Mesenchymal stem cell (in vitro differentiated cells and primary cell): ENCODE results near the gene COMMD9.

ENCODE experiments used
- DNase-seq: peaks from one replicate; pipeline ENCODE4 v3.0.0-alpha.2; 2013
- H2AFZ ChIP-seq: one replicate; pipeline ENCODE4 v1.6.1; 2013; ENCODE audit warnings: low read depth, mild to moderate bottlenecking, control low read depth, inconsistent platforms, low read length, moderate library complexity
- H2AK5ac ChIP-seq: 2 replicates; pipeline ENCODE4 v1.6.1; 2013; ENCODE audit warnings: low read length, moderate library complexity, mild to moderate bottlenecking, inconsistent platforms; ENCODE audit not compliant: severe bottlenecking
- H2BK120ac ChIP-seq: one replicate; pipeline ENCODE4 v1.6.1; 2013; ENCODE audit warnings: low read depth, mild to moderate bottlenecking, inconsistent platforms, low read length, moderate library complexity
- H2BK12ac ChIP-seq, 2 experiments: one replicate each; pipeline ENCODE4 v1.6.1; 2013; ENCODE audit warnings: inconsistent platforms in 2 of 2, low read length in 2 of 2, mild to moderate bottlenecking in 2 of 2, moderate library complexity in 2 of 2, control low read depth in 1 of 2
- H2BK15ac ChIP-seq: one replicate; pipeline ENCODE4 v1.6.1; 2013; ENCODE audit warnings: mild to moderate bottlenecking, low read depth, inconsistent platforms; ENCODE audit not compliant: poor library complexity, severe bottlenecking
- H2BK5ac ChIP-seq: 2 replicates; pipeline ENCODE4 v1.6.1; 2013; ENCODE audit warnings: low read depth, mild to moderate bottlenecking, low read length, control low read depth, inconsistent platforms; ENCODE audit not compliant: poor library complexity, severe bottlenecking
- H3K14ac ChIP-seq, 2 experiments: one replicate each; pipeline ENCODE4 v1.6.1; 2013; ENCODE audit warnings: inconsistent platforms in 2 of 2, low read length in 2 of 2, control low read depth in 1 of 2, mild to moderate bottlenecking in 1 of 2, moderate library complexity in 1 of 2
- H3K18ac ChIP-seq, 2 experiments: one replicate each; pipeline ENCODE4 v1.6.1; 2013; ENCODE audit warnings: inconsistent platforms in 2 of 2, low read length in 2 of 2, control low read depth in 1 of 2, low read depth in 1 of 2, mild to moderate bottlenecking in 1 of 2
- H3K23ac ChIP-seq, 2 experiments: one replicate each; pipeline ENCODE4 v1.6.1; 2013; ENCODE audit warnings: inconsistent platforms in 2 of 2, low read length in 2 of 2, mild to moderate bottlenecking in 2 of 2, moderate library complexity in 2 of 2, control low read depth in 1 of 2
- H3K27ac ChIP-seq: 2 replicates; pipeline ENCODE4 v1.5.1; 2013; ENCODE audit warnings: mild to moderate bottlenecking, moderate library complexity, low read length, control low read depth, inconsistent platforms; ENCODE audit not compliant: poor library complexity, severe bottlenecking
- H3K27me3 ChIP-seq, 2 experiments: 2 replicates each; pipeline versions ENCODE4 v1.6.1 to v1.7.0; 2013; ENCODE audit warnings: low read length in 2 of 2, mild to moderate bottlenecking in 2 of 2, moderate library complexity in 2 of 2, control low read depth in 1 of 2, inconsistent platforms in 1 of 2; ENCODE audit not compliant: control insufficient read depth in 1 of 2, insufficient read depth in 1 of 2
- H3K36me3 ChIP-seq, 2 experiments: 2 replicates each; pipeline versions ENCODE4 v1.6.1 to v1.7.0; 2013; ENCODE audit warnings: low read length in 2 of 2, control low read depth in 1 of 2, inconsistent platforms in 1 of 2, low read depth in 1 of 2, mild to moderate bottlenecking in 1 of 2; ENCODE audit not compliant: insufficient read depth in 2 of 2, control insufficient read depth in 1 of 2
- H3K4ac ChIP-seq, 2 experiments: one replicate each; pipeline ENCODE4 v1.6.1; 2013; ENCODE audit warnings: inconsistent platforms in 2 of 2, low read length in 2 of 2, mild to moderate bottlenecking in 2 of 2, moderate library complexity in 2 of 2, control low read depth in 1 of 2, low read depth in 1 of 2
- H3K4me1 ChIP-seq: 2 replicates; pipeline ENCODE4 v1.6.1; 2013; ENCODE audit warnings: low read depth, low read length, control low read depth; ENCODE audit not compliant: control insufficient read depth, insufficient read depth
- H3K4me2 ChIP-seq: 2 replicates; pipeline ENCODE4 v1.6.1; 2013; ENCODE audit warnings: low read length, mild to moderate bottlenecking, inconsistent platforms; ENCODE audit not compliant: poor library complexity, severe bottlenecking
- H3K4me3 ChIP-seq, 2 experiments: 2 replicates each; pipeline versions ENCODE4 v1.5.1 to v1.7.0; 2013; ENCODE audit warnings: low read length in 2 of 2, mild to moderate bottlenecking in 2 of 2, control low read depth in 1 of 2, low read depth in 1 of 2; ENCODE audit not compliant: insufficient read depth in 1 of 2
- H3K79me1 ChIP-seq: replicated peaks from 2 replicates; pipeline ENCODE4 v1.6.1; 2013; ENCODE audit warnings: mild to moderate bottlenecking, control low read depth, low read length, inconsistent platforms; ENCODE audit not compliant: poor library complexity, severe bottlenecking
- H3K9ac ChIP-seq: 2 replicates; pipeline ENCODE4 v1.7.0; 2013; ENCODE audit warnings: mild to moderate bottlenecking, low read length, moderate library complexity
- H3K9me3 ChIP-seq: 2 replicates; pipeline ENCODE4 v1.7.0; 2013; ENCODE audit warnings: mild to moderate bottlenecking, low read length; ENCODE audit not compliant: control insufficient read depth
- H4K8ac ChIP-seq: one replicate; pipeline ENCODE4 v1.6.1; 2013; ENCODE audit warnings: inconsistent platforms, mild to moderate bottlenecking, low read length, moderate library complexity
- H4K91ac ChIP-seq: one replicate; pipeline ENCODE4 v1.6.1; 2013; ENCODE audit warnings: mild to moderate bottlenecking, low read length, inconsistent platforms
- WGBS: methylation state at CpG from one replicate; pipeline ENCODE4 v1.1.7; 2013; ENCODE audit warnings: mixed read lengths; 5-methylcytosine and 5-hydroxymethylcytosine counted together

The COMMD9 gene

GRCh38 chr11:36268337-36268985, 20.8 kb downstream of the COMMD9 start:
- H3K14ac ChIP-seq = no peak overlapping the region
- H3K4me2 ChIP-seq = no peak overlapping the region
- H4K8ac ChIP-seq = no peak overlapping the region
- no peak overlapping the region for H2BK5ac ChIP-seq
- DNase-seq = no peak
- H3K79me1 ChIP-seq = no peaks in the 10 kb centered on the region
- H3K4me1 ChIP-seq = no peaks in the 10 kb centered on the region
- H2AK5ac ChIP-seq = no peak overlapping the region
- no peak overlapping the region for H2BK12ac ChIP-seq
- peaks cover 21 to 34% of the 10 kb centered on the region in 2 experiments for H3K36me3 ChIP-seq
- no peak overlapping the region for H4K91ac ChIP-seq
- H3K4me3 ChIP-seq = no peak overlapping the region
- no peak overlapping the region for H2BK120ac ChIP-seq
- H3K9ac ChIP-seq = no peak overlapping the region
- H2BK15ac ChIP-seq = no peak overlapping the region
- H3K27me3 ChIP-seq = peaks cover 5 to 14% of the 10 kb centered on the region in 2 experiments
- no peak overlapping the region for H3K27ac ChIP-seq
- peaks cover 6% of the 10 kb centered on the region for H3K9me3 ChIP-seq
- H3K4ac ChIP-seq = no peak overlapping the region
- H2AFZ ChIP-seq = no peak overlapping the region
- H3K18ac ChIP-seq = no peak overlapping the region
- H3K23ac ChIP-seq = no peak overlapping the region
- WGBS = 88% methylated on average over 8 of the region's 8 CpGs

GRCh38 chr11:36266767-36267166, 22.5 kb downstream of the COMMD9 start:
- no peak for DNase-seq
- no peaks in the 10 kb centered on the region for H3K79me1 ChIP-seq
- H3K27ac ChIP-seq = no peak overlapping the region
- no peak overlapping the region for H2BK12ac ChIP-seq
- H2BK120ac ChIP-seq = no peak overlapping the region
- H4K91ac ChIP-seq = no peak overlapping the region
- peaks cover 12 to 18% of the 10 kb centered on the region in 2 experiments for H3K36me3 ChIP-seq
- no peak overlapping the region for H3K23ac ChIP-seq
- no peak overlapping the region for H3K4me3 ChIP-seq
- H3K4ac ChIP-seq = no peak overlapping the region
- H3K18ac ChIP-seq = no peak overlapping the region
- H3K4me2 ChIP-seq = no peak overlapping the region
- WGBS = 66% methylated on average over 5 of the region's 5 CpGs
- no peaks in the 10 kb centered on the region for H3K9me3 ChIP-seq
- H2AK5ac ChIP-seq = no peak overlapping the region
- no peak overlapping the region for H3K14ac ChIP-seq
- H3K9ac ChIP-seq = no peak overlapping the region
- H2AFZ ChIP-seq = no peak overlapping the region
- H2BK5ac ChIP-seq = no peak overlapping the region
- H2BK15ac ChIP-seq = no peak overlapping the region
- peaks cover 5 to 25% of the 10 kb centered on the region in 2 experiments for H3K27me3 ChIP-seq
- no peak overlapping the region for H4K8ac ChIP-seq
- H3K4me1 ChIP-seq = no peaks in the 10 kb centered on the region

- no peak overlapping the region for H2AK5ac ChIP-seq
- H3K18ac ChIP-seq = no peak overlapping the region
- no peak overlapping the region for H3K27ac ChIP-seq
- no peak overlapping the region for H2AFZ ChIP-seq
- no peak overlapping the region for H3K4ac ChIP-seq
- no peak overlapping the region for H2BK5ac ChIP-seq
- H3K4me3 ChIP-seq = no peak overlapping the region
- H3K4me2 ChIP-seq = no peak overlapping the region
- H3K14ac ChIP-seq = no peak overlapping the region
- no peak overlapping the region for H2BK15ac ChIP-seq
- peaks cover 5 to 10% of the 10 kb centered on the region in 2 experiments for H3K36me3 ChIP-seq
- H3K79me1 ChIP-seq = no peaks in the 10 kb centered on the region
- no peak overlapping the region for H4K91ac ChIP-seq
- no peak overlapping the region for H2BK12ac ChIP-seq
- no peak overlapping the region for H3K9ac ChIP-seq
- no peaks in the 10 kb centered on the region for H3K4me1 ChIP-seq
- H2BK120ac ChIP-seq = no peak overlapping the region
- H3K9me3 ChIP-seq = no peaks in the 10 kb centered on the region
- H3K27me3 ChIP-seq = peaks cover 5 to 32% of the 10 kb centered on the region in 2 experiments
- H3K23ac ChIP-seq = no peak overlapping the region
- 31% methylated on average over 12 of the region's 13 CpGs for WGBS
- H4K8ac ChIP-seq = no peak overlapping the region
- DNase-seq = peak; percentile 47
These were observed 23.2 kb downstream of the COMMD9 start for GRCh38 chr11:36265793-36266628.

GRCh38 chr11:36264973-36265344, 24.3 kb downstream of the COMMD9 start:
- Histone ChIP-seq H3K9ac (no peak overlapping the region), H3K4me2 (no peak overlapping the region), H4K8ac (no peak overlapping the region), H2AK5ac (no peak overlapping the region), H3K27me3 (peaks cover 5 to 42% of the 10 kb centered on the region in 2 experiments), H3K79me1 (no peaks in the 10 kb centered on the region), H3K27ac (no peak overlapping the region), H3K9me3 (no peaks in the 10 kb centered on the region), H2BK15ac (no peak overlapping the region), H4K91ac (no peak overlapping the region), H3K4ac (no peak overlapping the region), H2BK120ac (no peak overlapping the region), H3K36me3 (peaks cover 0 to 3% of the 10 kb centered on the region in 2 experiments), H2AFZ (no peak overlapping the region), H3K4me3 (no peak overlapping the region), H3K18ac (no peak overlapping the region), H3K23ac (no peak overlapping the region), H3K4me1 (no peaks in the 10 kb centered on the region), H3K14ac (no peak overlapping the region), H2BK5ac (no peak overlapping the region), H2BK12ac (no peak overlapping the region)
- no peak for DNase-seq
- 84% methylated on average over 5 of the region's 5 CpGs for WGBS
